Esophagus (tissue), 2 donors: ENCODE data around the gene MILR1. TPM values are rescaled to one million over a fixed set of nuclear protein-coding genes. Genes with fewer than 3 reads are reported as not detected.
"Not testable (repeated sequence)": the region's sequence is repeated elsewhere in the genome, so short reads cannot be mapped to it uniquely, and the experiment has no call there.

Experiments used
- H3K27ac ChIP-seq, 2 donors: one replicate each; pipeline ENCODE4 v1.5.1; 2013; ENCODE audit warnings: low read depth in 2 of 2, mild to moderate bottlenecking in 2 of 2, inconsistent platforms in 1 of 2, low read length in 1 of 2, moderate library complexity in 1 of 2
- H3K27me3 ChIP-seq, 2 donors: one replicate each; pipeline ENCODE4 v1.6.1; 2013; ENCODE audit warnings: low read length in 2 of 2, control low read depth in 1 of 2, mild to moderate bottlenecking in 1 of 2; ENCODE audit not compliant: insufficient read depth in 2 of 2, control insufficient read depth in 1 of 2
- H3K36me3 ChIP-seq, 2 donors: one replicate each; pipeline ENCODE4 v1.6.1; 2013; ENCODE audit warnings: low read length in 1 of 2; ENCODE audit not compliant: control insufficient read depth in 2 of 2, insufficient read depth in 2 of 2
- H3K4me1 ChIP-seq, 2 donors: one replicate each; pipeline ENCODE4 v1.6.1; 2013; ENCODE audit warnings: low read length in 1 of 2; ENCODE audit not compliant: control insufficient read depth in 2 of 2, insufficient read depth in 2 of 2
- H3K4me3 ChIP-seq, 2 donors: one replicate each; pipeline ENCODE4 v1.5.1; 2013; ENCODE audit warnings: low read length in 2 of 2, mild to moderate bottlenecking in 2 of 2, low read depth in 1 of 2, moderate library complexity in 1 of 2
- H3K9me3 ChIP-seq, 2 donors: one replicate each; pipeline ENCODE4 v1.6.1; 2013; ENCODE audit warnings: mild to moderate bottlenecking in 2 of 2, low read depth in 1 of 2, low read length in 1 of 2, moderate library complexity in 1 of 2; ENCODE audit not compliant: control insufficient read depth in 2 of 2, insufficient read depth in 1 of 2
- WGBS, 2 donors: extraction: QIAGEN DNeasy Blood & Tissue Kit; methylation state at CpG; one replicate each; pipeline ENCODE4 v1.1.7; 2013; 5-methylcytosine and 5-hydroxymethylcytosine counted together
- polyA plus RNA-seq, 2 donors: library from polyadenylated mRNA; stranded (reverse); fragments of 200-250 nt; gene quantifications; one replicate each; pipeline ENCODE4 v1.2.3, GENCODE V29; 2013
- donor health status: healthy with polysubstance abuse.
- donor health status: Bipolar disorder and iron deficiency.

MILR1 gene
- polyA plus RNA-seq, 2 donors = 0.51 to 0.79 TPM

- Histone ChIP-seq H3K4me3 (no peak overlapping the region), H3K27me3 (peaks cover 3% of the 10 kb centered on the region in 2 donors), H3K9me3 (no peaks in the 10 kb centered on the region), H3K27ac (no peak overlapping the region), H3K4me1 (no peaks in the 10 kb centered on the region), H3K36me3 (no peaks in the 10 kb centered on the region)
- 82% methylated on average over 3 of the region's 3 CpGs for WGBS, 2 donors
Observed at GRCh38 chr17:64425191-64425590, 23.7 kb upstream of the MILR1 start.

- Histone ChIP-seq H3K27ac (no peak overlapping the region), H3K27me3 (peaks cover 3% of the 10 kb centered on the region in 2 donors), H3K36me3 (no peaks in the 10 kb centered on the region), H3K4me3 (no peak overlapping the region), H3K4me1 (no peaks in the 10 kb centered on the region), H3K9me3 (no peaks in the 10 kb centered on the region)
Observed at GRCh38 chr17:64426596-64426995, 22.3 kb upstream of the MILR1 start.

- no peak overlapping the region for H3K4me3 ChIP-seq
- peaks cover 3% of the 10 kb centered on the region in 2 donors for H3K27me3 ChIP-seq
- 74 to 81% methylated on average over 1 of the region's 1 CpG for WGBS, 2 donors
- no peaks in the 10 kb centered on the region for H3K9me3 ChIP-seq
- no peaks in the 10 kb centered on the region for H3K4me1 ChIP-seq
- no peak overlapping the region for H3K27ac ChIP-seq
- H3K36me3 ChIP-seq = no peaks in the 10 kb centered on the region
Observed at GRCh38 chr17:64428406-64428805, 20.5 kb upstream of the MILR1 start.

- H3K27ac ChIP-seq, H3K4me1 ChIP-seq, H3K9me3 ChIP-seq, H3K36me3 ChIP-seq, H3K27me3 ChIP-seq, H3K4me3 ChIP-seq: not testable (repeated sequence)
- 89 to 90% methylated on average over 2 of the region's 2 CpGs for WGBS, 2 donors
Observed at GRCh38 chr17:64430036-64430435, 18.9 kb upstream of the MILR1 start.

GRCh38 chr17:64431534-64431933, 17.4 kb upstream of the MILR1 start:
- H3K4me3 ChIP-seq = no peak overlapping the region
- no peaks in the 10 kb centered on the region for H3K9me3 ChIP-seq
- WGBS, 2 donors = 84 to 85% methylated on average over 6 of the region's 6 CpGs
- H3K36me3 ChIP-seq = no peaks in the 10 kb centered on the region
- H3K4me1 ChIP-seq = no peaks in the 10 kb centered on the region
- no peak overlapping the region for H3K27ac ChIP-seq
- peaks cover 2 to 3% of the 10 kb centered on the region in 2 donors for H3K27me3 ChIP-seq

GRCh38 chr17:64437944-64438525, 10.9 kb upstream of the MILR1 start:
- 88 to 89% methylated on average over 5 of the region's 5 CpGs for WGBS, 2 donors
- H3K4me3 ChIP-seq = no peak overlapping the region
- H3K27ac ChIP-seq = no peak overlapping the region
- H3K4me1 ChIP-seq = peaks cover 0 to 2% of the 10 kb centered on the region in 2 donors
- H3K27me3 ChIP-seq = no peaks in the 10 kb centered on the region
- H3K9me3 ChIP-seq = peaks cover 4 to 8% of the 10 kb centered on the region in 2 donors
- no peaks in the 10 kb centered on the region for H3K36me3 ChIP-seq

- H3K9me3 ChIP-seq, H3K27me3 ChIP-seq, H3K4me1 ChIP-seq, H3K4me3 ChIP-seq, H3K27ac ChIP-seq, H3K36me3 ChIP-seq: not testable (repeated sequence)
- WGBS, 2 donors = 97 to 100% methylated on average over 1 of the region's 1 CpG
Observed at GRCh38 chr17:64439521-64439920, 9.4 kb upstream of the MILR1 start.

- Histone ChIP-seq H3K27ac (no peak overlapping the region), H3K4me3 (no peak overlapping the region), H3K36me3 (no peaks in the 10 kb centered on the region)
Observed at GRCh38 chr17:64439956-64440355, 9.0 kb upstream of the MILR1 start.

GRCh38 chr17:64441772-64442540, 7.0 kb upstream of the MILR1 start:
- Histone ChIP-seq H3K9me3 (peaks cover 4 to 8% of the 10 kb centered on the region in 2 donors), H3K27me3 (no peaks in the 10 kb centered on the region), H3K27ac (peak overlapping the region in 1 of 2 donors; percentile 63), H3K4me3 (no peak overlapping the region), H3K36me3 (no peaks in the 10 kb centered on the region), H3K4me1 (peaks cover 0 to 2% of the 10 kb centered on the region in 2 donors)
- 35 to 45% methylated on average over 10 of the region's 10 CpGs for whole genome bisulfite sequencing, 2 donors

More at GRCh38 chr17:64439956-64440355, 9.0 kb upstream of the MILR1 start:
- Histone ChIP-seq H3K27me3 (no peaks in the 10 kb centered on the region), H3K4me1 (peaks cover 0 to 2% of the 10 kb centered on the region in 2 donors), H3K9me3 (peaks cover 4 to 8% of the 10 kb centered on the region in 2 donors)
- WGBS, 2 donors = 96 to 100% methylated on average over 1 to 2 of the region's 2 CpGs

GRCh38 chr17:64442541-64442971, 6.4 kb upstream of the MILR1 start:
- Histone ChIP-seq H3K4me3 (no peak overlapping the region), H3K27me3 (no peaks in the 10 kb centered on the region), H3K4me1 (peaks cover 0 to 2% of the 10 kb centered on the region in 2 donors), H3K9me3 (peaks cover 4 to 7% of the 10 kb centered on the region in 2 donors), H3K27ac (peak overlapping the region in 1 of 2 donors; percentile 63), H3K36me3 (no peaks in the 10 kb centered on the region)
- 74 to 77% methylated on average over 3 of the region's 3 CpGs for WGBS, 2 donors
